ENCODE data around the gene VPS39.

Gene VPS39

GRCh38 chr15:42133356-42133755, 74.7 kb downstream of the VPS39 start:
- TF ChIP-seq POLR2AphosphoS5 (IDR thresholded peaks at IDR 0.05; ENCODE audit: low read depth, low read length), result no peak
- no peak for TF ChIP-seq FOXP2 (optimal IDR thresholded peaks at IDR 0.05; ENCODE audit: borderline replicate concordance, extremely low read depth, extremely low read length, insufficient read depth)
- TF ChIP-seq, protein P1, sequence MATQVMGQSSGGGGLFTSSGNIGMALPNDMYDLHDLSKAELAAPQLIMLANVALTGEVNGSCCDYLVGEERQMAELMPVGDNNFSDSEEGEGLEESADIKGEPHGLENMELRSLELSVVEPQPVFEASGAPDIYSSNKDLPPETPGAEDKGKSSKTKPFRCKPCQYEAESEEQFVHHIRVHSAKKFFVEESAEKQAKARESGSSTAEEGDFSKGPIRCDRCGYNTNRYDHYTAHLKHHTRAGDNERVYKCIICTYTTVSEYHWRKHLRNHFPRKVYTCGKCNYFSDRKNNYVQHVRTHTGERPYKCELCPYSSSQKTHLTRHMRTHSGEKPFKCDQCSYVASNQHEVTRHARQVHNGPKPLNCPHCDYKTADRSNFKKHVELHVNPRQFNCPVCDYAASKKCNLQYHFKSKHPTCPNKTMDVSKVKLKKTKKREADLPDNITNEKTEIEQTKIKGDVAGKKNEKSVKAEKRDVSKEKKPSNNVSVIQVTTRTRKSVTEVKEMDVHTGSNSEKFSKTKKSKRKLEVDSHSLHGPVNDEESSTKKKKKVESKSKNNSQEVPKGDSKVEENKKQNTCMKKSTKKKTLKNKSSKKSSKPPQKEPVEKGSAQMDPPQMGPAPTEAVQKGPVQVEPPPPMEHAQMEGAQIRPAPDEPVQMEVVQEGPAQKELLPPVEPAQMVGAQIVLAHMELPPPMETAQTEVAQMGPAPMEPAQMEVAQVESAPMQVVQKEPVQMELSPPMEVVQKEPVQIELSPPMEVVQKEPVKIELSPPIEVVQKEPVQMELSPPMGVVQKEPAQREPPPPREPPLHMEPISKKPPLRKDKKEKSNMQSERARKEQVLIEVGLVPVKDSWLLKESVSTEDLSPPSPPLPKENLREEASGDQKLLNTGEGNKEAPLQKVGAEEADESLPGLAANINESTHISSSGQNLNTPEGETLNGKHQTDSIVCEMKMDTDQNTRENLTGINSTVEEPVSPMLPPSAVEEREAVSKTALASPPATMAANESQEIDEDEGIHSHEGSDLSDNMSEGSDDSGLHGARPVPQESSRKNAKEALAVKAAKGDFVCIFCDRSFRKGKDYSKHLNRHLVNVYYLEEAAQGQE (IDR thresholded peaks at IDR 0.05; ENCODE audit: insufficient read depth in 1 of 2, low read depth in 2 of 2, low read length in 2 of 2), result no peak
- TF ChIP-seq SIN3A (IDR thresholded peaks at IDR 0.05; ENCODE audit: borderline replicate concordance, insufficient read depth, low read length), result no peak
- TF ChIP-seq TAF1 (IDR thresholded peaks at IDR 0.05; ENCODE audit: borderline replicate concordance, insufficient read depth, low read length), result no peak

DNA sequence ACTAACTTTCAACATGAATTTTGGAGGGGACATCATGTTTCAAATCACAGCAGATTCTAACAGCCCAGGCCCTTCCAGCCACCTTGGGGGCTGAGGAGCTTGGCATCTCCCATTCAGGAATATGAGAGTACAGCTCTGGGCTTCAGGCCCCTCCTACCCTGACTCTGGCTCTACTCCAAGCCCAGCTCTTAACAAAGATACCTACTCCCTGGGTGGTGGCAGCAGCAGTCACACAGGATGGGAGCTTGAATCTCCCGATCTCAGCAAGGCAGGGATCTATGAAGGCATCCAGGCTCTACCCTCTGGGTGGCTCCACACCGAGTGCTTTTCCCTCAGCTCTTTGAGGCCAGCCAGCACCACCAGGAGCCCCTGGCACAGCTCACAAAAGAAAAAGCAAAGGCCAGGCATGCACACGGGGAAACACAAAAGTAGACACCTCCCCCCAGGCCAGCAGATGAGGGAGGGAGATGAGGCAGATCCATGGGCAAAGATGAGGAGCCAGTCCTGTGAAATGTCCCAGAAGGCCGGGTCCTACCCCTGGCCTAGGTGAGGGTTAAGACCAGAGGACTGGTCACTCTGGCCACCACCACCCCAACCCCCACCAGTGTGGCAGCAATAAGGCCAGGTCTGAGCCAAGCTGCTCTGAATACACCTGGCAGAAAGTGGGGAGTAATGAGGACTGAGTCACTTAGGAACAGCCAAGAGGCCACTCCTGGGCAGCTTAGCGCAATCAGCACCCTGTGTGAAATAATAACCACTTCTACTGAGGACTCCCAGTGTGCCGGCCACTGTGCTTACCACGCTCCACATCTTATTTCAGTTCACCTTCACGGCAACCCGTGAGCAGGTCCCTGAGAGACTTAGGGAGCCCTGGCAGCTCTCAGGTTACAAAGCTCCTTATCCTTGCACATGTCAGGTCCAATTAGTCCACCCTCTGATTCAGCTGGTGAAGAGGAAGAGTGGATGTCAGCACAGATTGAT, 76.0 kb downstream of the VPS39 start:
- TF ChIP-seq FOXP2 (optimal IDR thresholded peaks at IDR 0.05; ENCODE audit: borderline replicate concordance, extremely low read depth, extremely low read length, insufficient read depth), result no peak
- TF ChIP-seq, protein P1 (IDR thresholded peaks at IDR 0.05; ENCODE audit: insufficient read depth in 1 of 2, low read depth in 2 of 2, low read length in 2 of 2), result no peak
- no peak for TF ChIP-seq SIN3A (IDR thresholded peaks at IDR 0.05; ENCODE audit: borderline replicate concordance, insufficient read depth, low read length)
- TF ChIP-seq POLR2AphosphoS5 (IDR thresholded peaks at IDR 0.05; ENCODE audit: low read depth, low read length), result no peak
- TF ChIP-seq TAF1 (IDR thresholded peaks at IDR 0.05; ENCODE audit: borderline replicate concordance, insufficient read depth, low read length), result no peak

DNA sequence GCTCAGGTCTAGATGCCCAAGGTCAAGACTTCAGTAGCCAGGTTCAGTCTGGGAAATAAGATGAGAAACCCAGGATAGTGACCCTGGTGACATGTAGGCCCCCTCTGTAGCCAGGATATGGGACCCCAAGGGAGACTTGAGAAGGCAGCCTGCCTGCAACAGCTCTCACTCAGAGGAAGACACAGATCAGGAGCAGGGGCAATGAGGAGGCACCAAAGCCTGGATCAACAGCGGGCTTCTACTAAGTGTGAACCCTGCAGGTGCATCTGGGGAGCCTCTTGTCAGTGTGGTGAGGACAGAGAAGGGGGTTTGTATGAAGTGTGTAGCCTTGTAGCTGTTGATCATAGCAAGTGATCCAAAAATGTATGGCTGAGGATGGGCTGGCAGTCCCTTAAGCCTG, 77.1 kb downstream of the VPS39 start:
- TF ChIP-seq, protein P1 (IDR thresholded peaks at IDR 0.05; ENCODE audit: insufficient read depth in 1 of 2, low read depth in 2 of 2, low read length in 2 of 2), result no peak
- TF ChIP-seq TAF1 (IDR thresholded peaks at IDR 0.05; ENCODE audit: borderline replicate concordance, insufficient read depth, low read length) (no peak), POLR2AphosphoS5 (IDR thresholded peaks at IDR 0.05; ENCODE audit: low read depth, low read length) (no peak), SIN3A (IDR thresholded peaks at IDR 0.05; ENCODE audit: borderline replicate concordance, insufficient read depth, low read length) (no peak), FOXP2 (optimal IDR thresholded peaks at IDR 0.05; ENCODE audit: borderline replicate concordance, extremely low read depth, extremely low read length, insufficient read depth) (no peak)

GRCh38 chr15:42130246-42130986, 77.7 kb downstream of the VPS39 start:
- TF ChIP-seq SIN3A (IDR thresholded peaks at IDR 0.05; ENCODE audit: borderline replicate concordance, insufficient read depth, low read length) (no peak), POLR2AphosphoS5 (IDR thresholded peaks at IDR 0.05; ENCODE audit: low read depth, low read length) (no peak), TAF1 (IDR thresholded peaks at IDR 0.05; ENCODE audit: borderline replicate concordance, insufficient read depth, low read length) (no peak), FOXP2 (optimal IDR thresholded peaks at IDR 0.05; ENCODE audit: borderline replicate concordance, extremely low read depth, extremely low read length, insufficient read depth) (no peak)
- TF ChIP-seq, protein P1 (IDR thresholded peaks at IDR 0.05; ENCODE audit: insufficient read depth in 1 of 2, low read depth in 2 of 2, low read length in 2 of 2), result no peak
